ENCODE results near the gene AKNA.

The AKNA gene

GRCh38 chr9:114359801-114360200 lies 28.0 kb downstream of the AKNA start:
- DNase-seq (ENCODE audit: low read depth): no peak
- TF ChIP-seq, protein P1, sequence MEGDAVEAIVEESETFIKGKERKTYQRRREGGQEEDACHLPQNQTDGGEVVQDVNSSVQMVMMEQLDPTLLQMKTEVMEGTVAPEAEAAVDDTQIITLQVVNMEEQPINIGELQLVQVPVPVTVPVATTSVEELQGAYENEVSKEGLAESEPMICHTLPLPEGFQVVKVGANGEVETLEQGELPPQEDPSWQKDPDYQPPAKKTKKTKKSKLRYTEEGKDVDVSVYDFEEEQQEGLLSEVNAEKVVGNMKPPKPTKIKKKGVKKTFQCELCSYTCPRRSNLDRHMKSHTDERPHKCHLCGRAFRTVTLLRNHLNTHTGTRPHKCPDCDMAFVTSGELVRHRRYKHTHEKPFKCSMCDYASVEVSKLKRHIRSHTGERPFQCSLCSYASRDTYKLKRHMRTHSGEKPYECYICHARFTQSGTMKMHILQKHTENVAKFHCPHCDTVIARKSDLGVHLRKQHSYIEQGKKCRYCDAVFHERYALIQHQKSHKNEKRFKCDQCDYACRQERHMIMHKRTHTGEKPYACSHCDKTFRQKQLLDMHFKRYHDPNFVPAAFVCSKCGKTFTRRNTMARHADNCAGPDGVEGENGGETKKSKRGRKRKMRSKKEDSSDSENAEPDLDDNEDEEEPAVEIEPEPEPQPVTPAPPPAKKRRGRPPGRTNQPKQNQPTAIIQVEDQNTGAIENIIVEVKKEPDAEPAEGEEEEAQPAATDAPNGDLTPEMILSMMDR (conservative IDR thresholded peaks at IDR 0.05; ENCODE audit: low read depth, low read length): no peak
- H3K4me3 ChIP-seq (ENCODE audit: low read length): no peak overlapping the region

- no peak overlapping the region for H3K4me3 ChIP-seq (ENCODE audit: low read length)
- TF ChIP-seq, protein P1 (conservative IDR thresholded peaks at IDR 0.05; ENCODE audit: low read depth, low read length): no peak
- no peak for DNase-seq (ENCODE audit: low read depth)
These were observed 29.9 kb downstream of the AKNA start for GRCh38 chr9:114357911-114358328.

DNA sequence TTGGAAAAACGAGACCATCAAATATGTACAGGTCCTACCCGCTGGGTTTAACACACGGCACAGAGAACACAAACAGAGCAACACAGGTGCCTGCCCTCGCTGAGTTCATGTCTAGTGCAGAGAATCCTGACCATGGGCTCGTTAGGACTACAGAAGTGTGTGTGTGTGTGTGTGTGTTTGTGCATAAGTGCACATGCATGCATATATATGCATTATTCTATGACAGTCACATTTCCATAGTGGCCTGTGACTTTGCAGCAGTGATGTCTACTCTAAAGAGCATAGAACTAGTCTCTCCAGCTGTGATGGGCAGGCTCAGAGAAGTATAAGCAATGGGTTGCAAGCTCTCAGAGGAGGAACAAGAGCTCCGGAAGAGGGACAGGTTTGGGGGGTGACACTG lies 30.4 kb downstream of the AKNA start:
- TF ChIP-seq, protein P1 (conservative IDR thresholded peaks at IDR 0.05; ENCODE audit: low read depth, low read length): no peak
- no peak overlapping the region for H3K4me3 ChIP-seq (ENCODE audit: low read length)
- DNase-seq (ENCODE audit: low read depth): no peak

- DNase-seq (ENCODE audit: low read depth): no peak
- TF ChIP-seq, protein P1 (conservative IDR thresholded peaks at IDR 0.05; ENCODE audit: low read depth, low read length): no peak
- H3K4me3 ChIP-seq (ENCODE audit: low read length): no peak overlapping the region
These were observed 31.0 kb downstream of the AKNA start for GRCh38 chr9:114356792-114357191.

- DNase-seq (ENCODE audit: low read depth): no peak
- no peak overlapping the region for H3K4me3 ChIP-seq (ENCODE audit: low read length)
- TF ChIP-seq, protein P1 (conservative IDR thresholded peaks at IDR 0.05; ENCODE audit: low read depth, low read length): no peak
These were observed 32.0 kb downstream of the AKNA start for GRCh38 chr9:114355821-114356220.

GRCh38 chr9:114351932-114352331 lies 35.9 kb downstream of the AKNA start:
- H3K4me3 ChIP-seq (ENCODE audit: low read length): no peak overlapping the region
- TF ChIP-seq, protein P1 (conservative IDR thresholded peaks at IDR 0.05; ENCODE audit: low read depth, low read length): no peak
- DNase-seq (ENCODE audit: low read depth): no peak

DNA sequence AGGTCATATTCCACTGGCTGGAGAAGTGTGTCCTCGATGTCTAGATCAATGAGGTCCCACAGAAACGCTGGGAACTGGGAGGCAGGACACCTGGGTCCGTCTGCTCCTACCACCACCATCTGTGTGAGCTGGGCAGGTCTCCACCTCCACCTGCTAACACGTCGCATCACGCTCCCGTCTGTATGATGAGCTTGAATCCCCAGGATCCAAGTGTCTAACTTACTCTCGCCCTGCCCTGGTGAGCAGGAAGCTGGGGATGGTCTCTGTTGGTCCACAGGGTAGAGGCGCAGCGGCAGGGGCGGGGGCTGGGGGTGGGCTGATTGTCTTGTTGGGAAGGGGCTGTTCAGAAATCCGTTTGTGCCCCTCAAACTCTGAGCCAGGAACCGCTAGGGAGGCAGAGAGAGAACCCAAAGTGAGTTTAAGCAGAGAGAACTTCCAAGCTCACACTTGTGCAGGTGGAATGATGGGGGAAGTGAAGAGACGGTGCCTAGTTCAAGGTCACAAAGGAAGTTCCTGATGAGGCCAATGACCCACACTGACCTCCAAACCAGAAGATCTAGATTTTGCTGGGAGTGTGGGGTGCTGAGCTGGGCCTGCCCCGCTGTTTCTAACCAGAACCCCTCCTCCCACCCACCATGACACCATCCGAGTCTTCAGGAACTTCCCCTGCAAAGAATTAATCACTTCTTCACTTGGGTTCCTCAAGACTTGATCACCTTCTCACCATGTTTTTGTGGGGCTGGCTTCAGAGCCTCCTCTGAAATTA lies 37.0 kb downstream of the AKNA start:
- no peak overlapping the region for H3K4me3 ChIP-seq (ENCODE audit: low read length)
- TF ChIP-seq, protein P1 (conservative IDR thresholded peaks at IDR 0.05; ENCODE audit: low read depth, low read length): no peak
- no peak for DNase-seq (ENCODE audit: low read depth)
